ENCODE measurements around the gene SEPTIN12.

- TF ChIP-seq CTCF (IDR thresholded peaks at IDR 0.05) (no peak), POLR2A (IDR thresholded peaks at IDR 0.05) (no peak), POLR2AphosphoS5 (IDR thresholded peaks at IDR 0.05) (no peak)
These were observed 10.7 kb downstream of the SEPTIN12 start for GRCh38 chr16:4777339-4778049.

Measured in prostate gland (tissue), 2 donors.